Left lobe of liver (tissue), 2 donors: Measurements from ENCODE around the gene PTX3. TPM values are rescaled to one million over a fixed set of nuclear protein-coding genes. Genes with fewer than 3 reads are reported as not detected.

ENCODE experiments used
- ATAC-seq: fragments of 200-7000 bp; cut with Tn5 transposase; one replicate; pipeline ENCODE4 v1.9.1; 2020; ENCODE audit warnings: mild to moderate bottlenecking, moderate library complexity
- DNase-seq: peaks from one replicate; pipeline ENCODE4 v3.0.0-alpha.2; 2020; ENCODE audit warnings: low spot score
- total RNA-seq: library from RNA; stranded (reverse); gene quantifications from one replicate; pipeline ENCODE4 v1.2.1, GENCODE V29; 2021
- donor health status: DM: no; HTN: no; CAD: no; lungs with moderate emphysema.
- donor health status: DM: no; HTN: yes; CAD: no.

Gene PTX3
- total RNA-seq = 0.23 TPM

DNA sequence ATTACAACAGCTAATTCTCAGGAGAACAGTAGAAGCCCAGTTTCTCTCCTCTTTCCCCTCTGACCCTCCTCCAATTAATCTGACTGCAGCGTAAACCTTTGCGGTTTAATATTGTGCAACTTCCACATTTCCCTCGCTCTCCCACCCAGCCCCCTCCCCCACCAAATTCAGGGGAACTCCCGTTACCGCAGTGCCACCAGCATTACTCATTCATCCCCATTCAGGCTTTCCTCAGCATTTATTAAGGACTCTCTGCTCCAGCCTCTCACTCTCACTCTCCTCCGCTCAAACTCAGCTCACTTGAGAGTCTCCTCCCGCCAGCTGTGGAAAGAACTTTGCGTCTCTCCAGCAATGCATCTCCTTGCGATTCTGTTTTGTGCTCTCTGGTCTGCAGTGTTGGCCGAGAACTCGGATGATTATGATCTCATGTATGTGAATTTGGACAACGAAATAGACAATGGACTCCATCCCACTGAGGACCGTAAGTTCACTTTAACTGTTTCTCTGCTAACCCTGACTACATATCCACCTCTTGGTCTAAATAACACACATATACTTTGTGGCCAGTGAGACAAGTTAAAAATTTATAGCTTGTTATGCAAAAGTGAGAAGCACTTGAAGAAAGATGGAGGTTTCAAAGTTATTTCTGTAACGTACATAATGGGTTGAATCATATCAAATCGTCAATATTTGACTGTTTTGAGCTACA, at the start of gene PTX3:
PTX3 (plus strand) TSS at position 268 of the 709 bp plus-strand sequence; CDS start at position 352, 84 bp downstream.
- DNase-seq (no peak), ATAC-seq (no peak)

- no peak for ATAC-seq
These were observed 48.8 kb upstream of the PTX3 start for GRCh38 chr3:157387708-157388435.

GRCh38 chr3:157388976-157389375, 47.7 kb upstream of the PTX3 start:
- no peak for ATAC-seq
- DNase-seq = no peak

More at GRCh38 chr3:157387708-157388435, 48.8 kb upstream of the PTX3 start:
- DNase-seq = no peak

DNA sequence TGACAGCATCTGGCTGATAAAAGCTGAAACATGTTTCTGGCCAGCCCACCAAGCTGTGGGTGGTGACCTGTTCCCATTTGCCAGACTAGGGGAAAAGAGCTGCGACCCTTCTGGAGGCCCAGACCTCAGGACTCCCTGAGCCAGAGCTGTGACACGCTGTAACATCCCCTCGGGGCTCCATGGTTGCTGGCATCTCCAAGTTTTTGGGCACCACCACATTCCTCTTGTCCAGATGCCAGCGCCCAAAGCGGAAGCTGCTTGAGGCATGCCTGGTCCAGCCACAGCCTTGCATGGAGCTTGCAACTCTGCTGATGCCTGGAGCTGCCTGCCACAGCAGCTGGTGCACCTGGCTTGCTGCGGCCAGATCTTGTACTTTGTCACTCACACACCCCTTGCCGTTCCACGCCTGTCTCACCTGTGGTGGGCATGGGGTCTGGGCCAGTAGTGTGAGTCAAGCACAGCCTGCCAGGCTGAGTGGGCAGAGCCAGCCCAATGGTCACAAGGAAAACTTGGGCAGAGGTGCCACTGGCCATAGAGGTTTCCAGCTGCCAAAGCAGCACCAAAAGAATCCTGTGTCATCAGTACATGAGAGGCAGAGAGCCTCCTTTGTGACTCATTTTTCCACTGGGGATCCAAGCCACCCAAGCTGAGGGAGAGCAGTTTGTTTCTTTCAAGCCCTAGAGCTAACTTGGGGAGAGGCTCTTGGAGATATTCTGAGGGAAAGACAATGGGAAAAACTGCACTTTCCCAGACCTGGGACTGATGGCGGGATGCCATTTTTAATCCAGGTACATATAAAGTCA, 45.7 kb upstream of the PTX3 start:
- no peak for DNase-seq
- ATAC-seq = no peak

DNA sequence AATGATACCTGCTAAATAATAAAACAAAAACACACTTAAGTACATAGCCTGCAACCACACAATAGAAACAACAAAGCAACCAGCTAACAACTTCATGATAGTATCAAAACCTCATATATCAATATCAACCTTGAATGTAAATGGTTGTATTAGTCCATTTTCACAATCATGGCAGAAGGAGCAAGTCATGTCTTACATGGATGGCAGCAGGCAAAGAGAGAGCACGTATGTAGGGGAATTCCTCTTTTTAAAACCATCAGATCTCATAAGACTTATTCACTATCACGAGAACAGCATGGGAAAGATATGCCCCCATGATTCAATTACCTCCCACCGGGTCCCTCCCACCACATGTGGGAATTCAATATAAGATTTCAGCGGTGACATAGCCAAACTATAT, 44.5 kb upstream of the PTX3 start:
- DNase-seq (no peak), ATAC-seq (no peak)

GRCh38 chr3:157393113-157393512, 43.5 kb upstream of the PTX3 start:
- ATAC-seq (no peak), DNase-seq (no peak)

DNA sequence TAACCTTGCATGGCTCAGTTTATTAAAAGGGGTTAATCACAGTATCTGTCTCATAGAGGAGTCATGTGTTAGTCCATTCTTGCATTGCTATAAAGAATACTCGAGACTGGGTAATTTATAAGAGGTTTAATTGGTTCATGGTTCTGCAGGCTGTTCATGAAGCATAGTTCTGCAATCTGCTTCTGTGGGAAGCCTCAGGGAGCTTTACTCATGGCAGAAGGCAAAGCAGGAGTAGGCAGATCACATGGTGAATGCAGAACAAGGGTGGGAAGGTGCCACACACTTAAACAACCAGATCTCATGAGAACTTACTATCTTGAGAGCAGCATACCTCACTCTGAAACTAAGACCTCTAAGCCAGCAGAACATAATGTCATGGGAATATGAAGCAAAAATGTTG, 42.2 kb upstream of the PTX3 start:
- no peak for ATAC-seq
- DNase-seq = no peak

DNA sequence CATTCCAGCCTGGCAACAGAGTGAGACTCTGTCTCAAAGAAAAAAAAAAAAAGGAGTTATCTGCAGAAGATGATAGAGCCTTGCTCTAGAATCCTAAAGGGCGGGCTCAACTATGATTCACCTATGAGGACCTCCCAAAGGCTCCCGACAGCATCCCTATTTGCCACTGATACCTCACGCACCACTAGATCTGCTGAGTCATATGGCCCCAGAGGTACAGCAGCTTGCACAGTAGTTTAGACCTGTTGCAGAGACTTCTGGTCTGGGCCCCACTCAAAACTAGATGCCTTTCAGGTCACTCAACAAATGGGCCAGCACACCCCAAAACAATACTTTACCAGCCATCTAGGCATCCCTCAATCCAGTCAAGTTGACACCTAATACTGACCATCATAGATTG, 38.1 kb upstream of the PTX3 start:
- DNase-seq = no peak
- ATAC-seq = no peak

GRCh38 chr3:157404381-157404780, 32.3 kb upstream of the PTX3 start:
- DNase-seq = no peak
- ATAC-seq = no peak

DNA sequence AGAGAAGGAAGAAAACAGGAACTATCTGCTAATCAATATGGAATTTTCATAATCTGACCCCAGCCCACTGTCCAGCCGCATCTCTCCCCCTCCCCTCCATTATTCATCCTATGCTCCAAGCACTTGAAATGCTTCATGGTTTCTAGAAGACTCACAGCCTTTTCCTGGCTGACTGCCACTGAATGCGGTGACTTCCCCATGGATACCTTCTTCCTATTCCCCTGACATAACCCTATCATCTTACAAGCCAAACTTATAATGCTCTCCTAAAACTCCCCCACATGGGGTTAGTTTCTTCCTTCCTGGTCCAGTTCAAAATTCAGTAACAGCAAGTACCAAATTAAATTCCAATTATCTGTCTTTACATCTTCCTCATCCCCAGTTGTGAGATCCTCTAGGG, 31.2 kb upstream of the PTX3 start:
- no peak for ATAC-seq
- DNase-seq = no peak

DNA sequence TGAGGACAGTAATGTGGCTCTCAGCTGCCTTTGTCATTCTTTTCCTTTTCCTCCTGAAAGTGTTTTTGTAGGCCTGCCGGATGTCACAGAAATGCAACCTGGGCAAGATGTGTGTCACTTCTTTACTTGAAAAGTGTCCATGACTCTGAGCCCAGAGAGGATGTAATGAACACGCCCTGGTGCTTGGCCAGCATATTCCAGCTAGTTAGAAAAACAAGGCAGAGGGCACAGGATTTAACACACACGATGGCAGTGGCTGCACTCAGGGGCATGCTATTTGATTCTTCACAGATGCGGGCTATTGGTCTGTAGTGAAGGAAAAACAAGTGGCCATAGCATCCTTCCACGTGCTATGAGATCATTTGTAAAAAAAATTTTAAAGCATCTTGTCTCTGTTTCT, 30.3 kb upstream of the PTX3 start:
- no peak for DNase-seq
- ATAC-seq = no peak

GRCh38 chr3:157407769-157408168, 28.9 kb upstream of the PTX3 start:
- no peak for ATAC-seq

GRCh38 chr3:157408499-157409149, 28.0 kb upstream of the PTX3 start:
- DNase-seq (no peak), ATAC-seq (no peak)

More at GRCh38 chr3:157407769-157408168, 28.9 kb upstream of the PTX3 start:
- DNase-seq = no peak

DNA sequence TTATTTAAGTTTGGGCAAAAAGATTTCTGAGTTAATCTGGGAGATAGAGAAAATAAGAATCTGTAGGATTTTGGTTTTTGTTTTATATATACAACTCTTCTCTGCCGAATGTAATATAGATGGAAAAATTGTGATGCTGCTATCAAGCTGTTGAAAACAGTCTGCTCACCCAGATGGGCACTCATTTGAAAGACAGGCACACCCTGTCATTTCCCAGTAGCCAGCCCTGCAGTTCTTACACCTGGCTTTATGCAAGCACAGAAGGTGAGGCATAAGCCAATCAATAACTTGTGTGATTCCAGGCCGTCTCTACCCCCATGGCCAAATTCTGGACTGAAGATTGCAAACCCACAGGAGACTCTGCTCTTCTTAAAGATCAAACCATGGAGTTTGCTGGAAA, 27.1 kb upstream of the PTX3 start:
- DNase-seq (no peak), ATAC-seq (no peak)

- ATAC-seq (no peak), DNase-seq (no peak)
These were observed 25.7 kb upstream of the PTX3 start for GRCh38 chr3:157410945-157411344.

- ATAC-seq (no peak), DNase-seq (no peak)
These were observed 24.3 kb upstream of the PTX3 start for GRCh38 chr3:157412323-157412855.

- DNase-seq (no peak), ATAC-seq (no peak)
These were observed 21.8 kb upstream of the PTX3 start for GRCh38 chr3:157414861-157415260.

- DNase-seq (no peak), ATAC-seq (no peak)
These were observed 20.1 kb upstream of the PTX3 start for GRCh38 chr3:157416347-157417087.

GRCh38 chr3:157417247-157417646, 19.4 kb upstream of the PTX3 start:
- DNase-seq (no peak), ATAC-seq (no peak)

- DNase-seq (no peak), ATAC-seq (no peak)
These were observed 18.5 kb upstream of the PTX3 start for GRCh38 chr3:157418104-157418503.
